IMR-90 (cell line): ENCODE measurements around the gene TACC3. TPM values are rescaled to one million over a fixed set of nuclear protein-coding genes. Genes with fewer than 3 reads are reported as not detected.

Source experiments
- ATAC-seq: fragments of 200-7000 bp; cut with Tn5 transposase; 2 replicates; pipeline ENCODE4 v1.9.1; 2020; ENCODE audit warnings: low read depth, mild to moderate bottlenecking, moderate library complexity
- BruUV-seq: library from RNA; stranded (reverse); fragments of 400-500 nt; replicated peaks from 2 replicates; lab custom pipeline; 2021; lab: Mats Ljungman, UMichigan
- CTCF ChIA-PET: fragments of 300-600 bp; formaldehyde crosslinking; extraction: SDS; loops from one replicate; lab custom pipeline; 2021; ENCODE audit warnings: antibody characterized with exemption; lab: Yijun Ruan, JAX
- POLR2A ChIA-PET: fragments of 300-600 bp; sonication (Branson Sonifier 250); formaldehyde crosslinking; loops from one replicate; lab custom pipeline; 2022; ENCODE audit warnings: antibody characterized with exemption; ENCODE audit not compliant: unreplicated experiment; lab: Charles Lee
- DNase-seq: peaks from one replicate; pipeline ENCODE4 v3.0.0; 2013
- H2AFZ ChIP-seq: replicated peaks from 2 replicates; pipeline ENCODE3; 2013; ENCODE audit warnings: low read length, mild to moderate bottlenecking; ENCODE audit not compliant: poor library complexity
- H2AK5ac ChIP-seq: 2 replicates; pipeline ENCODE4 v1.6.1; 2013; ENCODE audit warnings: low read depth, low read length, inconsistent platforms
- H2AK9ac ChIP-seq: replicated peaks from 2 replicates; pipeline ENCODE3; 2013; ENCODE audit warnings: mild to moderate bottlenecking, low read depth, low read length, moderate library complexity; ENCODE audit not compliant: poor library complexity
- H2BK120ac ChIP-seq: 2 replicates; pipeline ENCODE4 v1.6.1; 2013; ENCODE audit warnings: low read depth, low read length, inconsistent platforms
- H2BK15ac ChIP-seq: 3 replicates; pipeline ENCODE4 v1.6.1; 2013; ENCODE audit warnings: low read depth, low read length, inconsistent platforms
- H2BK20ac ChIP-seq: 2 replicates; pipeline ENCODE4 v1.6.1; 2013; ENCODE audit warnings: low read depth, mild to moderate bottlenecking, inconsistent platforms, low read length, moderate library complexity
- H2BK5ac ChIP-seq: 2 replicates; pipeline ENCODE4 v1.6.1; 2013; ENCODE audit warnings: mild to moderate bottlenecking, low read depth, low read length, inconsistent platforms; ENCODE audit not compliant: poor library complexity, severe bottlenecking
- H3K14ac ChIP-seq: replicated peaks from 2 replicates; pipeline ENCODE4 v1.6.1; 2013; ENCODE audit warnings: low read depth, low read length, inconsistent platforms
- H3K18ac ChIP-seq: 2 replicates; pipeline ENCODE4 v1.6.1; 2013; ENCODE audit warnings: low read depth, low read length, control low read depth
- H3K23ac ChIP-seq: 2 replicates; pipeline ENCODE4 v1.6.1; 2013; ENCODE audit warnings: low read depth, low read length, inconsistent platforms
- H3K27ac ChIP-seq: 2 replicates; pipeline ENCODE4 v1.5.1; 2013; ENCODE audit warnings: mild to moderate bottlenecking, control low read depth, low read length; ENCODE audit not compliant: insufficient read depth
- H3K27me3 ChIP-seq: 2 replicates; pipeline ENCODE4 v1.6.1; 2013; ENCODE audit warnings: low read length; ENCODE audit not compliant: control insufficient read depth, insufficient read depth
- H3K36me3 ChIP-seq: 2 replicates; pipeline ENCODE4 v1.6.1; 2013; ENCODE audit warnings: low read length, mixed read lengths; ENCODE audit not compliant: control insufficient read depth, insufficient read depth
- H3K4ac ChIP-seq: 2 replicates; pipeline ENCODE4 v1.6.1; 2013; ENCODE audit warnings: low read depth, low read length, inconsistent platforms
- H3K4me1 ChIP-seq: 2 replicates; pipeline ENCODE4 v1.6.1; 2013; ENCODE audit warnings: low read length, mixed read lengths; ENCODE audit not compliant: control insufficient read depth, insufficient read depth
- H3K4me2 ChIP-seq: 2 replicates; pipeline ENCODE4 v1.6.1; 2013; ENCODE audit warnings: low read depth, mild to moderate bottlenecking, control low read depth, low read length, moderate library complexity
- H3K4me3 ChIP-seq: 2 replicates; pipeline ENCODE4 v1.5.1; 2013; ENCODE audit warnings: low read depth, mild to moderate bottlenecking, control low read depth, low read length, moderate library complexity; ENCODE audit not compliant: insufficient read depth
- H3K56ac ChIP-seq: 2 replicates; pipeline ENCODE4 v1.6.1; 2013; ENCODE audit warnings: low read length, inconsistent platforms; ENCODE audit not compliant: insufficient read depth; ENCODE audit errors: extremely low read depth
- H3K79me1 ChIP-seq, 2 experiments: 2 replicates each; pipeline ENCODE4 v1.6.1; 2013; ENCODE audit warnings: low read length in 2 of 2, inconsistent platforms in 1 of 2, low read depth in 1 of 2
- H3K9ac ChIP-seq: 2 replicates; pipeline ENCODE4 v1.6.1; 2013; ENCODE audit warnings: low read depth, low read length, control low read depth
- H3K9me1 ChIP-seq: 2 replicates; pipeline ENCODE4 v1.6.1; 2013; ENCODE audit warnings: low read length, inconsistent platforms; ENCODE audit not compliant: insufficient read depth
- H3K9me3 ChIP-seq: 2 replicates; pipeline ENCODE4 v1.6.1; 2013; ENCODE audit warnings: low read length; ENCODE audit not compliant: control insufficient read depth, insufficient read depth
- H4K20me1 ChIP-seq: 2 replicates; pipeline ENCODE4 v1.6.1; 2013; ENCODE audit warnings: low read length, inconsistent platforms; ENCODE audit not compliant: insufficient read depth
- H4K5ac ChIP-seq: 2 replicates; pipeline ENCODE4 v1.6.1; 2013; ENCODE audit warnings: mild to moderate bottlenecking, low read depth, low read length, control low read depth
- H4K8ac ChIP-seq, 2 experiments: 2 replicates each; pipeline ENCODE4 v1.6.1; 2013; ENCODE audit warnings: low read depth in 2 of 2, low read length in 2 of 2, control low read depth in 1 of 2, inconsistent platforms in 1 of 2
- H4K91ac ChIP-seq: 2 replicates; pipeline ENCODE4 v1.6.1; 2013; ENCODE audit warnings: low read depth, low read length, inconsistent platforms; ENCODE audit not compliant: insufficient read depth
- BHLHE40 ChIP-seq: fragments of 150-350 bp; IDR thresholded peaks from 2 replicates; pipeline ENCODE4 v1.6.1; 2016; ENCODE audit warnings: mild to moderate bottlenecking, low read depth, low read length
- CEBPB ChIP-seq: IDR thresholded peaks from 2 replicates; pipeline ENCODE4 v1.6.1; 2012; ENCODE audit warnings: low read depth, low read length, improper control_type of control experiment
- CHD1 ChIP-seq: IDR thresholded peaks from 2 replicates; pipeline ENCODE4 v1.6.1; 2012; ENCODE audit warnings: low read depth, low read length, improper control_type of control experiment
- ELK1 ChIP-seq: fragments of 150-350 bp; IDR thresholded peaks from 2 replicates; pipeline ENCODE4 v1.6.1; 2016; ENCODE audit warnings: low read depth, mild to moderate bottlenecking, low read length, moderate library complexity, borderline replicate concordance
- FOS ChIP-seq: fragments of 150-350 bp; IDR thresholded peaks from 2 replicates; pipeline ENCODE4 v1.6.1; 2016; ENCODE audit warnings: low read depth, low read length
- MAFK ChIP-seq: IDR thresholded peaks from 2 replicates; pipeline ENCODE4 v1.6.1; 2012; ENCODE audit warnings: low read depth, low read length, improper control_type of control experiment
- MAZ ChIP-seq: IDR thresholded peaks from 2 replicates; pipeline ENCODE4 v1.6.1; 2012; ENCODE audit warnings: low read depth, mild to moderate bottlenecking, low read length, improper control_type of control experiment, moderate library complexity, borderline replicate concordance
- MXI1 ChIP-seq: IDR thresholded peaks from 2 replicates; pipeline ENCODE4 v1.6.1; 2012; ENCODE audit warnings: low read depth, mild to moderate bottlenecking, low read length, moderate library complexity, borderline replicate concordance
- NFE2L2 ChIP-seq: fragments of 150-350 bp; IDR thresholded peaks from 2 replicates; pipeline ENCODE4 v1.6.1; 2016; ENCODE audit warnings: low read depth, mild to moderate bottlenecking, low read length
- POLR2A ChIP-seq: IDR thresholded peaks from 2 replicates; pipeline ENCODE4 v1.6.1; 2012; ENCODE audit warnings: mild to moderate bottlenecking, low read depth, low read length
- RAD21 ChIP-seq: IDR thresholded peaks from 2 replicates; pipeline ENCODE4 v1.6.1; 2012; ENCODE audit warnings: low read length, improper control_type of control experiment
- RCOR1 ChIP-seq: IDR thresholded peaks from 2 replicates; pipeline ENCODE4 v1.6.1; 2012; ENCODE audit warnings: mild to moderate bottlenecking, low read length, improper control_type of control experiment; ENCODE audit not compliant: insufficient replicate concordance
- RFX5 ChIP-seq: IDR thresholded peaks from 2 replicates; pipeline ENCODE4 v1.8.0; 2012; ENCODE audit warnings: low read depth, mild to moderate bottlenecking, low read length, moderate library complexity
- SMC3 ChIP-seq: fragments of 150-350 bp; IDR thresholded peaks from 2 replicates; pipeline ENCODE4 v1.6.1; 2016; ENCODE audit warnings: low read depth, mild to moderate bottlenecking, antibody characterized with exemption, low read length, moderate library complexity
- WGBS, 2 experiments: methylation state at CpG; one replicate each; pipeline versions ENCODE4 v1.1.5 to v1.1.7; 2013; ENCODE audit warnings: missing lambda C conversion rate in 2 of 2; ENCODE audit not compliant: insufficient read length in 1 of 2; ENCODE audit errors: extremely low coverage in 2 of 2; 5-methylcytosine and 5-hydroxymethylcytosine counted together
- dilution Hi-C: fragments of 300-500 bp; cut with HindIII; formaldehyde crosslinking; loops from one replicate; pipeline ENCODE4 v1.14.3; 2018; ENCODE audit warnings: low sequenced_read_pairs; ENCODE audit not compliant: unreplicated experiment
- in situ Hi-C: fragments of 300-500 bp; cut with MboI; formaldehyde crosslinking; loops from 3 replicates; pipeline ENCODE4 v1.14.3; 2019; ENCODE audit warnings: low sequenced_read_pairs, inconsistent platforms, mixed read lengths
- intact Hi-C: fragments of 100-400 bp; cut with micrococcal nuclease; formaldehyde crosslinking; loops from 2 replicates; pipeline ENCODE4 v1.10.0; 2022
- polyA plus RNA-seq, 3 experiments: library from polyadenylated mRNA; depleted of rRNA; stranded (reverse); fragments of >200 nt; gene quantifications; 2 replicates each; pipeline ENCODE4 v1.2.3, GENCODE V29; 2012; ENCODE audit warnings: low replicate concordance in 1 of 3
- total RNA-seq: library from RNA; depleted of rRNA; stranded (reverse); fragments of >200 nt; gene quantifications from 2 replicates; pipeline ENCODE4 v1.2.3, GENCODE V29; 2012
- TF ChIP-seq, protein P1 (sequence below): fragments of 150-350 bp; IDR thresholded peaks from 2 replicates; pipeline ENCODE4 v1.6.1; 2017; ENCODE audit warnings: mild to moderate bottlenecking, antibody characterized with exemption, low read length, low read depth
- TF ChIP-seq, protein P2 (sequence below): conservative IDR thresholded peaks from 2 replicates; pipeline ENCODE4 v1.5.1; 2012; ENCODE audit warnings: mild to moderate bottlenecking, low read depth, low read length, improper control_type of control experiment

TACC3 gene
- total and polyA plus RNA-seq, 2 of the 4 experiments (the other 2 are of a cell fraction): 15.1 to 49.7 TPM

- H2BK120ac ChIP-seq: no peak overlapping the region
- no peak overlapping the region for H3K4me2 ChIP-seq
- no peaks in the 10 kb centered on the region; the same call in 1 of the 2 replicates for H3K27me3 ChIP-seq
- no peak overlapping the region for H4K8ac ChIP-seq
- TF ChIP-seq CHD1: no peak
- TF ChIP-seq BHLHE40: no peak
- TF ChIP-seq, protein P1, sequence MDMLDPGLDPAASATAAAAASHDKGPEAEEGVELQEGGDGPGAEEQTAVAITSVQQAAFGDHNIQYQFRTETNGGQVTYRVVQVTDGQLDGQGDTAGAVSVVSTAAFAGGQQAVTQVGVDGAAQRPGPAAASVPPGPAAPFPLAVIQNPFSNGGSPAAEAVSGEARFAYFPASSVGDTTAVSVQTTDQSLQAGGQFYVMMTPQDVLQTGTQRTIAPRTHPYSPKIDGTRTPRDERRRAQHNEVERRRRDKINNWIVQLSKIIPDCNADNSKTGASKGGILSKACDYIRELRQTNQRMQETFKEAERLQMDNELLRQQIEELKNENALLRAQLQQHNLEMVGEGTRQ: no peak
- no peak for TF ChIP-seq ELK1
- TF ChIP-seq RFX5: no peak
- TF ChIP-seq SMC3: no peak
- no peak for TF ChIP-seq RCOR1
- no peak for TF ChIP-seq FOS
- TF ChIP-seq POLR2A: no peak
- no peak for TF ChIP-seq MXI1
- no peak for TF ChIP-seq NFE2L2
- TF ChIP-seq, protein P2, sequence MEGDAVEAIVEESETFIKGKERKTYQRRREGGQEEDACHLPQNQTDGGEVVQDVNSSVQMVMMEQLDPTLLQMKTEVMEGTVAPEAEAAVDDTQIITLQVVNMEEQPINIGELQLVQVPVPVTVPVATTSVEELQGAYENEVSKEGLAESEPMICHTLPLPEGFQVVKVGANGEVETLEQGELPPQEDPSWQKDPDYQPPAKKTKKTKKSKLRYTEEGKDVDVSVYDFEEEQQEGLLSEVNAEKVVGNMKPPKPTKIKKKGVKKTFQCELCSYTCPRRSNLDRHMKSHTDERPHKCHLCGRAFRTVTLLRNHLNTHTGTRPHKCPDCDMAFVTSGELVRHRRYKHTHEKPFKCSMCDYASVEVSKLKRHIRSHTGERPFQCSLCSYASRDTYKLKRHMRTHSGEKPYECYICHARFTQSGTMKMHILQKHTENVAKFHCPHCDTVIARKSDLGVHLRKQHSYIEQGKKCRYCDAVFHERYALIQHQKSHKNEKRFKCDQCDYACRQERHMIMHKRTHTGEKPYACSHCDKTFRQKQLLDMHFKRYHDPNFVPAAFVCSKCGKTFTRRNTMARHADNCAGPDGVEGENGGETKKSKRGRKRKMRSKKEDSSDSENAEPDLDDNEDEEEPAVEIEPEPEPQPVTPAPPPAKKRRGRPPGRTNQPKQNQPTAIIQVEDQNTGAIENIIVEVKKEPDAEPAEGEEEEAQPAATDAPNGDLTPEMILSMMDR: no peak
- no peak for TF ChIP-seq MAFK
- no peak for TF ChIP-seq RAD21
- TF ChIP-seq CEBPB: no peak
- TF ChIP-seq MAZ: no peak
- H2BK5ac ChIP-seq: no peak overlapping the region
- no peaks in the 10 kb centered on the region for H3K9me3 ChIP-seq
- dilution Hi-C loops (no loop called here), intact Hi-C loops (no loop called here), in situ Hi-C loops (no loop called here)
- no TSS peak for BruUV-seq
- H3K56ac ChIP-seq: no peak overlapping the region
- H3K4me1 ChIP-seq: no peaks in the 10 kb centered on the region
- H4K91ac ChIP-seq: no peak overlapping the region
- POLR2A ChIA-PET: no interaction called here
- DNase-seq (no peak), ATAC-seq (no peak)
- no peak overlapping the region for H2AFZ ChIP-seq
- H3K79me1 ChIP-seq: no peaks in the 10 kb centered on the region
- no peaks in the 10 kb centered on the region for H3K9me1 ChIP-seq
- no peak overlapping the region for H2BK15ac ChIP-seq
- H3K18ac ChIP-seq: no peak overlapping the region
- H2AK9ac ChIP-seq: no peak overlapping the region
- H2AK5ac ChIP-seq: no peak overlapping the region
- H3K27ac ChIP-seq: no peak overlapping the region
- no peak overlapping the region for H3K4ac ChIP-seq
- peaks cover 4% of the 10 kb centered on the region; the same call in 1 of the 2 replicates for H3K36me3 ChIP-seq
- H3K9ac ChIP-seq: no peak overlapping the region
- WGBS, 2 experiments: 100% methylated on average over 1 of the region's 3 CpGs; no CpG with 5 or more reads in 1 of the 2 experiments
- no peak overlapping the region for H3K4me3 ChIP-seq
- H4K5ac ChIP-seq: no peak overlapping the region
- CTCF ChIA-PET: no interaction called here
- H2BK20ac ChIP-seq: no peak overlapping the region
- H3K14ac ChIP-seq: no peak overlapping the region
- H3K23ac ChIP-seq: no peak overlapping the region
- H4K20me1 ChIP-seq: peaks cover 4% of the 10 kb centered on the region; the same call in 1 of the 2 replicates
These were observed 28.0 kb downstream of the TACC3 start for GRCh38 chr4:1749370-1749769.
